Kidney tubule cell (primary cell): ENCODE data around the gene DROSHA.
"Not testable (repeated sequence)": the region's sequence is repeated elsewhere in the genome, so short reads cannot be mapped to it uniquely, and the experiment has no call there.

Source experiments
- DNase-seq: peaks from one replicate; pipeline ENCODE4 v3.0.0-alpha.2; 2018; ENCODE audit warnings: low spot score

Gene DROSHA

DNA sequence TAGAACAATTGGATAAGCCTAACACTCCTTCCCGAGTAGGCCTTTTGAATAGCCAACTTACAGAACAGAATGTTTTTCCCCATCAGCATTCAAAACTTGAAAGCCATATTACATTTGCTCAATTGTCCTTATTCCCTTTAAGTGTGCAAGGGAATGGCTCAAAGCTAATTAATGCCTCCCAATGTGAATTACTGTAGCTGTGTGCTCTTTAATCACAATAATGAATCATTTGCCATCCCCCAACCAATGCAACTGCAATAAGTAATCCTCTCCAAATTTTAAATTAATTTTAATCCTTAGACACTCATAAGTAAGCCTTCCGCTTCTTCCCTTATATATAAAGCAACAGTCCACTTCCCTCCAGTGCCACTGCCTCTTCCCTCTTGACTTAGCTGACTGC lies 115.9 kb downstream of the DROSHA start:
- DNase-seq = no peak

DNA sequence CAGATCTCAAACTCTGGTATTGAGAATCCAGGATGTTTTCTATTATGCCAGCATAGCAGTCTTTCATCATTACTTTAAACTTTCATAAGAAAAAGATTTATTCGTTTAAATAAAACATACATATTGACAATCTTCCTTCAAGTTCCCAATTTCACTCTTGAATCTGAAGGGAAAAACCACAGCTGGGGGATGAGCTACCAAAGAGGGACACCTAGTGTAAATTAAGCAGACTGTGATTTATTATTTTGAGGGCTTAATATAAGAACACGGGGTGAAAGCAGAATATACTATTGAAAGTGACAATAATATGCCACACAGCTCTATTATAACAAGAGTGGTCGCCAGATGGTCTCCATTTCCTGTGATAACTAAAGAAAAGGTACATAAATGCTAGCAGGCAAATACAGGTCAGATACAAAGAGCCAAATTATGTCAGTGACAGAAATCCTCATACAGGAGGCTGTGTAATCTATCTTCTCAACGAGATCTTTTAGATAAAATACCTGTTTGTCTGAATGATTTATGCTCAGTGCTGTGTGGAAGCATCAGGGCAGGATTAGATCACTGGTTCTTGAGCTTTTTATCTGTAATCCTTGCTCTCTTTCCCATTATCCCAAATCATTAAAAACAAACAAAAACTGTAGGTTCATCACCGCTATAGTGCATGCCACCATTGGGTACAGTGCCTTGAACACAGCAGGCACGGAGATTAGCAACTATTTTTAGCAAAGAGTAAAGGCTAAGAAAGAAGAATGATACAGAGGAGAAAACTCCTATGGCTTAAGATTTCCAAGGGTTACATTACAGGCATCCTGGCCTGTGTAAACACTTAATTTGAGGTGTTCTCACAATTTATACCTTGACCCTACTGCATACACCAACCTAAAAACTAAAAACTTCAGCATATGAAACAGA lies 116.6 kb downstream of the DROSHA start:
- no peak for DNase-seq

DNA sequence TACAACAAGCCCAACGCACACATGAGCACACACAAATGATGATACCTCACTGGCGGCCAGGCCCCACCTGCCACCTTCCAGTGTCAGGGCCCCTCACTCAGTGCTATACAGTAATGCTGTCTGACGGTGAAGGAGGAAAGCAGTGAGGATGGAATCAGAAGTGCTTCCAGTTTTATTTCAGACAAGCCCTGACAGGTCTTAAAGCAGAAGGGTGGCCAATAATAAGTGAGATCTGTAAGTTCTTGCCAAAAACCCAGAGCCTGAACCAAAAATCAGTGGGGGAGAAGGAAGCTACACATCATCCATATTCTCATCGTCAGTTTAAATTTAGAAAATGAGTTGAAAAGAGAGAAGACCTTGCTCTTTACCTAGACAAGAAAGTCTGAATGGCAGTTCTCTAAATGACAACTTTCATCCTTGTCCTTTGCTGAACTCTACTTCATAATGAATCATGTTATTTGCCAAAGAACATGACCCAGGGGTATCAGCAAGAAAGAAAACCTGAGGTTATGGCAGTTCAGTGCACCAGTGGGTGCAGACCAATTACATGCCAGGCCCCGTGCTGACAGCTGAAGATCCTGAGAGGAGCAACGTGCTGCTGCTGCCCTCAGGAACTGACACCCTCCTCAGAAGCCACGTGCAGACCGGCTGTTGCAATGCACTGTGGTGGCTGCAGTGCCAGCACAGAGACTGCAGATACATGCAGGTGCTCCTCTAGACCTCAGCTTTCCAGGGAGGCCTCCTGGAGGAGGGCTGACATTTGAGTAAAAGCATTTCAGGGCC lies 118.7 kb downstream of the DROSHA start:
- DNase-seq = no peak

DNA sequence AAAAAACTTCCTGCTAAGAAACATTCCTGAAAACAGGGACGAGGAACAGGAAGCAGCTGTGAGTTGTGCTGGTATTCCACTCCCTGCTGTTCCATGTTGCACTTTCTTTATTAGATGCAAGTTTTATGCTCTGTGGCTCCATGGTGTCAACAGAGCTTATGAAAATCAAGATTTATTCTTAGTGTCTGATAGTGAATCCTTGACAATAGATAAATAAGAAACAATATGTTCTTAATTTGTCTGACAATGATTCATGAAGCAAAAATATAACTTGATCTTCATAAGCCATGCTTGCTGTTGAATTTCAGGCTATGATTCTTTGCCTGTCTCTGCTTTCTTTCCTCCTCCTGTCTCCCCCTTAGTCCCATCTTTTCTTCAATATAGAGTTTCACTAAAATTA lies 119.6 kb downstream of the DROSHA start:
- DNase-seq = no peak

DNA sequence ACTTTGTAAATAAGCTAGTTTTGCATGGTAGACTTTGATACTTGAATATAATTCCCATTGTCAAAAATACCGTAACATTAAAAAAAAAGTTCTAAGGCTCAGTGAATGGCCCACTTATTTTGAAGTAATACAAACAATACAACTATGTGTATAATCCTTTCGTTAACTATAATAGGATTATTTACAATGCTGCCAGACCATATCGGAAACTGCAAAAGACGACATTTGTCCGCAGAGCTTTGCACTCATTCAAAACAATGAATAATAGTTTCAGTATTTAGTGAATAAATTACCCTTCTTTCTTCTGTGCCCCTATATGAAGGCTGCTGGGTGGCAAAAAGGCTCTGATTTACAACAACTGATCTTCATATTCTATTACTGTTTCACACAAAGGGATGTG lies 121.8 kb downstream of the DROSHA start:
- no peak for DNase-seq

DNA sequence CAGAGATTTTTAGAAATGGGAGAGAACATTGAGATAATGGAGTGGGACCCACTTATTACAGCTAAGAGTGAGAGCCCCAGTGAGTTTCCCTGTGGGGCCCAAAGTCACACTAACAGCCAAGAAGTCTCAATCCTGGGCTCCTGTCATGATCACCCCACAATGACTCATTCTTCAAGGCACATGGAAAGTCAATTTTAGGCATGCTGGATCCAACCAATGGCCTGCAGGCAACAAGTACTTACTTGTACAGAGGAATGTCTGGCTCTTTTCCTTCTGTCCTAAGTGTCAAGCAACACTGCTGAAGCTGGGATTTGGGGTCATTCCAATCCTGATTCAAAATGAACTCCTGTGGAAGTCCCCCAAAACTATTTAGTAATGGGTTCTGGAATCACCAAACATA lies 123.1 kb downstream of the DROSHA start:
- peak; percentile 87 for DNase-seq

DNA sequence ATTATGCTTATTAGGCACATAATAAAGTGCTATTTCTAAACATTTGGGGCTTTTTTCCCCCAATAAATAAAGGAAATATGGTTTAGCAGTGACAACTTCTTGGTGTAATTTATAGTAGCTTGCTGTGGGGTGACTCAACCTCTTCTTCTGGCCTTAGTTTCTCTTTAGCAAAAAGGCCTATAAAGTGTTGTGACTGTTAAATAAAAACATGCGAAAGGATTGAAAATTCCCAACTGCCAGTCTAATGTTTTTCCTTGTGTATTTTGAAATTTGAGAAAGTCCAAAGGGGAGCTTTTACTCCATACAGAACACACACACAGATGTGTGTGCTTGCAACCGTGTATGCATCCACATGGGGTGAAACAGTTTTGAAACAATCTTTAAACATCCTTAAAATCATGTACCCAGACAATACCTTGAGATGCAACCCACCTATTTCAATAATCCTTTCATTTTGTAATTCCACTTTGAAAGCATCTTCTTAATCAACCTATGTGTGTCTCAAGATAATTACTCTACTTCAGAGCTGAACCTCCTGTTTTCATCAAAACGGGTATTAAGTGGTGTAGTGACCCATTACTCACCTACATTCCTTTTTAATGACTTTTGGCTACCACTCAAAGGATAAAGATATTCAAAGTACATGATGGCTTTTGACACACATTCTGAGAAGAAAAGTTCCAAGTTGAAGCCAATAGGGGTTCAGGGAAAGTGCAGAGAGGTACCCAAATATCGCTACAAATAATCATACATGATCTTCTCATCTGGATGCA lies 123.8 kb downstream of the DROSHA start:
- peak; percentile 63 for DNase-seq

DNA sequence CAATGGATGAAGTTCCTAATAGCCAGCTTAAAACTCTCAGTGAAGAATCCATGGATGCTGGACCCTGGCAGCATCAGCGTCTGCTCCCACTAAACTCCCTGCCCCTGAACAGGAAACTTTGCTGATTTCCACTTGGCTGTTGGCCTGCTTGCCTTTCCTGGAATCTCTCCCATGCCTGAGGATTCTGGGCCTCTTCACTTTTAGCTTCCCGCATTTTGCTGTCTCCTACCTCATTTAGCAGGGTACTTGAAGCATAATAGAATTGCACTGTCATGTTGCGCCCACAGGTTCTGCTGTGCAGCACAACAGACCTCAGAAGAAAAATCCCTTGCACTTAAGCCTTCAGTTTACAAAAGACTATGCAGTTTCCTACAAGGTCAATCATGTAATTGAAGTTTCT lies 127.6 kb downstream of the DROSHA start:
- no peak for DNase-seq

DNA sequence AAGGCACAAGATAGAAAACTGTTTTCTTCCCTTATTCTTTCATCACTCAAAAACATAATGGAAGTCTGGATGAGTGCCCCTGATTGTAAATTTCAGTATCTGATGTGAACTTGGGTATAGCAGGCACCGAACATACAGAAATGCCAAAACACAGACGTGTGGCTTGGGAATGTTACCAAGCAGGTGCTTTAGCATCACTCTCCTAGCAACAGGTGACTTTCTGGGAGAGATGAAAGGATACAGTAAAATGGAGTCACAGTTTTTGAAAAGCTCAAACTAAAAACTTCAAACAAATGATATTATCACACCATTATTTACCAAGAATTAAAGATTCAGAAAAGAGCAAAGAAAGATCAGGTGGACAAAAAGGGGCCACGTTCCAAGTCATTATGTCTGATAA lies 130.2 kb downstream of the DROSHA start:
- DNase-seq = no peak

DNA sequence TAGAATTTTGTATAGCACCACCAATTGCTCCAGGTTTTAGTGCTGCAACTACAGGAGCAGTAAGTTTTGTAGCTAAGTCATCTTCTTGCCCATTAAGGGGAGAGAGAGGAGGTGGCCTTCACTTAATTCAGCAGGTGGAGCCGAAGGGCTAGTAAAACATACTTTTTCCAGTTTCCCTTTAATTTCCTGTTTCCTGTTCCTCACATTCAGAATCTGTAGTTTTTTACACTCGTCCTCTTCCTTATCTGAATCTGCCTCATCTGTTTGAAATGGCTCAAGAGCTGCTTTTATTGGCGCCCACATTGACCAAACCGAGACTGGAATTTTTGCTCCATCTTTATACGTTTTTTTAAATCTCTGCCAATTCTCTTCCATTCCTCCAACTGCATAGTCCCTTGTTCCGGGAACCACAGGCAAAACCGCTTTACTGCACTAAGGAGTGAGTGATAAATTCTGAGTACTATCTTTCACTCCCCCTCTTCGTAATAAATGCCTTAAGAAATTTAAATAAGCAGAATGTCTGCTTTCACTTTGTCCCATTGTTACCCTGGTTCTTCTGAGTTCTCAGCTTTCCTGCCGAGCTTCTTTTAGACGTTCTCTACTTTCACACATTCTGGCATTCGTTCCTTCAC lies 133.9 kb downstream of the DROSHA start:
- no peak for DNase-seq

DNA sequence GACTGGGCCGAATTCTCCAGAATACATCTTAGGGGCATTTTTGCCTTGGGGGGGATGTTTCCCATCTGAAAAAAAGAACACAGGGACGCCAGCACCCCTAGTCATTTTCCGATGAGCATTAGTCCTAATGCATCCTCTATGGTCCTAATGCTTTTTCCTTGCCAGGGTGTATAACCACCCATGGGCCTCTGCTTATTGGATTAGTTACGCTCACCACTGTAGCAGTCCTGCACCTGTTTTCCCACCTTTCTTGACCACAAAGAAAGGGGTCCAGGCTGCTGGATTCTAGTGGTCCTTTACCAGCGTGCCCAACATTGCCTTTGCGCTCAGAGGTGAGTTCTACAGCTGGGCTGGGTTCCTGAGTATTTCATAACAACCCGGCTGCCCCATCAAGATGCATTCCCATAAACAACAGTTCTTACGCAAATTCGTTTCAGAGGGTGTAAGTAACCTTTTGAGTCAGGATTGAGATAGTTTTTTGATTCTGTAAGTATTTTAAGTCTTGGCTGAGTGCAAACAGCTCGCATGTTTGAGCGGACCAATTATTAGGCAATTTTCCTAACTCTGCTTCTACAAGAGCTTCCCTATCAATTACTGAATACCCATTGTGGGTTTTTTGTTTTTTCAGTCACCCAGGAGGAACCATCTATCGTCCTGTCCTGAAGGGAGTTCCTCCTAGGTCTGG lies 135.1 kb downstream of the DROSHA start:
- DNase-seq = no peak

DNA sequence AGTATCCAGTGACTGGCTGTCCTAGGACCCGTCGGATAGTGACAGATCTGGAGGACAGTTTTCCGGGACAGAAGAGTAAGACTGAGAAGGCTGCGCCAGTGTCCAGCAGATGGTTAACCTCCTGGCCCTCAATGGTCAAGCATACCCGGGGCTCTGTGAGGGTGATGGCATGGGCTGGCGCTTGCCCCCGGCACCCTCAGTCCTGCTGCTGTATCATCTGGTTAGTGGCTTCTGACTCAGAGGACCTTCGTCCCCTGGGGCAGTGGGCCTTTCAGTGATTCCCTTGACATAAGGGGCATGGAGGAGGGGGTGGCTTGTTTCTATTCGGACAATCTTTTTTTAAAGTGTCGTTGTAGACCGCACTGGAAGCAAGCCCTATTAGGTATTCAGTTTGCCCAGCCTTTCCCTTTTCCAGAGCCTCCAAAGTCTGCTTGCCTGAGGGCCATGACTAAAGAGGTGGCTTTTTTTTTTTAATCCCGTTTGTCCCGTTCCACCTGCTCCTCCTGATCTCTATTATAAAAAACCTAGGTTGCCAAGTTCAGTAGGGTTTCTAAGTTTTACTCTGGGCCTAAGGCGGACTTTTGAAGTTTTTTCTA lies 136.3 kb downstream of the DROSHA start:
- DNase-seq = not testable (repeated sequence)

DNA sequence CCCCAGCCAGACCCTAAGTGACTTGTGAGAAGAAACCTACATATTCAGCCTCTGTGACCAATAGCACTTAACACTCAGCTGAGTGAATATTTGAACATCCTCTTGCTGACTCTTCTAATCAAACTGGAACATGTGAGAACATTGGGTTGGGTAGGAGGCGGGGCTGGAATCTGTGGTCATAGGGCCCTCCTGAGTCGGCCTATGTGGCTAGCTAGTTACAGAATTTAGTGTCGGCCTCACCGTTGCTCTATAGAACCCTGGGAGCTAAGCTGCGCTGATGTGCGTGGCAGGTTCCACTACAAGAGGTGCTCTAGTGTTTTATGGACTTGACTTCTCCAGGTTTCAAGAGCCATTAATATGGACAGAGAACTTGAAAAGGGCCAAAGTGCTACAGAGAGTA lies 138.8 kb downstream of the DROSHA start:
- no peak for DNase-seq

DNA sequence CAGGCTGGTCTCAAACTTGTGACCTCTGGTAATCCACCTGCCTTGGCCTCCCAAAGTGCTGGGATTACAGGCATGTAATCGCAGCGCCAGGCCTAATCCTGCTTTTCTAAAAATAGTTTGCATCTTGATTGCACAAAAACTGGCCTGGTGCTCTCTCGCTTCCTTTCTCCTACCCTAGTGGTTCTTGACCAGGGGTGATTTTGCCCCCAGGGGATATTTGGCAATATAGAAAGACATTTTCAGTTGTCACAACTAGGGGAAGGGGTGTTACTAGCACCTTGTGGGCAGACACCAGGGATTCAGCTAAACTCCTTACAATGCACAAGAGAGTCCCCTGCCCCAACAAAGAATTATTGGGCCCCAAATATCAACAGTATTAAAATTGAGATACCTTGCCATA lies 139.8 kb downstream of the DROSHA start:
- no peak for DNase-seq

DNA sequence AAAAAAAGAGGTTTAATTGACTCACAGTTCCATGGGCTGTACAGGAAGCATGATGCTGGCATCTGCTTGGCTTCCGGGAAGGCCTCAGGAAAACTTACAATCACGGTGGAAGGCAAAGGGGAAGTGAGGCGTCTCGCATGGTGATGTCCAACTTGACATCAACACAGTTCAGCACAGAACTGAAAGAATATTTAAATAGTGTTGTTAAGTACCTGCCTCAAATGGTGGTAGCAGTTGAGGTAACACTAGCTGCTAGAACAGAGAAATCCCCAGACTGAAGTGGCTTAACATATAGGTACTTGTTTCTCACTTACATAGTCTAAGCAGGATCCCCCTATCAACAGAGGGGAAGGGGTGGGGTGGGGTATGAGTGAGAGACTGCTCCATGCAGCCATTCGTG lies 141.6 kb downstream of the DROSHA start:
- no peak for DNase-seq

DNA sequence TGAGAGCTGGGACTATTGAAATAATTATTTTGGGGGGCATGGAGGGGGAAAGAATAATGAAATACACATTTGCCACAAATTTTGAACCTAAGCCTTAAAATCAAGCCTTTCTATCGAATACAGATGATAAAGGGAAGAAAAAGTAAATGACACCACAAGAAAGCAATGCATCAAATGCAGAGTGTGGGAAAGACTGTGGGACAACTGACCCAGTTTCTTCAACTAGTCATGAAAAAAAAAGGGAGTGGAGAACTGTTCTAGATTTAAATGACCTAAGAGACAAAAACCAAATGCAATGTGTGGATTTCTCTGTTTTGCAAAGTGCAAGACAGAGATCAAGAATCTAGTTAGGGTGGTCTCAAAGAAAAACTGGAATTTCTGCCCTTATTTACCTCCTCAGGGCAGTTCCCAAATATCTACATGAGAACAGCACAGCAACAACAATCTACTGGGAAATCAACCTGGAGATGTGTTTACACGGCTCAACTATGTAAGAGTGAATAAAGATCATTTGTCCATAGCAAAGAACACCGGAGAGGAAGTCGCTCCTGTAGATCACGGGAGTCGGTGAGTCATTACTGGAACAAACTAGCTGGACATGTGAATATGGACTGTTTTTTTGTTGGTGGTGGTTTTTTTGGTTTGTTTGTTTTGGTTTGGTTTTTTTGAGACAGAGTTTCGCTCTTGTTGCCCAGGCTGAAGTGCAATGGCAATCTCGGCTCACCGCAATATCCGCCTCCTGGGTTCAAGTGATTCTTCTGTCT lies 145.9 kb downstream of the DROSHA start:
- peak; percentile 30 for DNase-seq

DNA sequence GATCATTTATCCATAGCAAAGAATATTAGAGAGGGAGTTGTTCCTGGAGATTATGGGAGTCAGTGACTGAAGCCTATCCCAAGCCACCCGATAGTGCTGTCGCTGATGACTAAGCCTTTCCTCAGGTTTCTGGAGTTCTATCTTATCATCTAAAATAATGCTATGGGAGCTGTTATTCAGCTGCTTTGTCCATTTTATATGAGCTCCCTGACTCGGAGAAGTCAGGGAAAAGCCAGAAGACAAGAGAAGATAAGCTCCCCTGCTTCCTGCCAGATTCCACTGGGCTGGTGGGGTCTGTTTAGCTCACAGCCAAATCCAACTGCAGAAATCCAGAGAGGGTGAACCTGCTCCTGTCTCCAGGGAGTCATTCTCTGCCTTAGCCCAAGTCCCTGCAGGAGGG lies 148.2 kb downstream of the DROSHA start:
- no peak for DNase-seq

DNA sequence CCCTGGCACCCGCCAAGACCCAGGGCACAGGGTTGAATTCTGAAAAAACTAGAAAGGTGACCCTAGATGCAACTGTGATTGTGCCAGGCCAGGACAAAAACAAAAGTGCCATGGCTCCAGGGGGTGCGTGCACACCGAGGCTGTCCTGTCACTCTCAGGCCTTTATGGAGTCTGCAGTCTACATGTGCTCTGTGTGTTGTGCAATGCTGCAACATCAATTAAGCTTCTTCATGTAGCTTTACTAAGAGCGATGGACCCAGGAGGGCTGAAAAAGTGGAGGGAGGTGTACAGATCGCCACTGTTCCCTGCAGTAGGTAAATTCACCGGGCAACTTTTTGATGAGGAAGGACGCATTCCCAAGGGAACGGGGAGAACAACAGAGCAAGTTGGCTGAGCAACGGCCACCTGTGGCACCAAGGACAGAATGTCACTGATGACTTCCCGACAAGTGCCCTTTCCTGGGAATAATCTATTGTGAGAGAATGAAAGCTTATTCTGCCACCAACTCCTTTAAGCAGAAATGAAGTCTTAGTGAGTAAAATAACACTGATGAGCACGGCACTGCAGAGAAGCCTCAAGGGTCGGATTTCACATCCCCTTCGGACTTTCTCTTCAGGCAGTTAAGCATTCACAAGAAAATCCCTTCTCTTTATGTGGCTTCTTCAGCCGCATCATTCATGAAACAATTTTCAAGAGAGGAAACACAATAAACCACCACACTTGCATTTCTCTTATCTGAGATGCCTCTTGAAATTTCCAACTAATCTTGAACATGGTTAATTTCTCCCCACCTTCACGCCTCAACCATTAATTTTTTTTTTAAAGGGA lies 149.6 kb downstream of the DROSHA start:
- DNase-seq = no peak

DNA sequence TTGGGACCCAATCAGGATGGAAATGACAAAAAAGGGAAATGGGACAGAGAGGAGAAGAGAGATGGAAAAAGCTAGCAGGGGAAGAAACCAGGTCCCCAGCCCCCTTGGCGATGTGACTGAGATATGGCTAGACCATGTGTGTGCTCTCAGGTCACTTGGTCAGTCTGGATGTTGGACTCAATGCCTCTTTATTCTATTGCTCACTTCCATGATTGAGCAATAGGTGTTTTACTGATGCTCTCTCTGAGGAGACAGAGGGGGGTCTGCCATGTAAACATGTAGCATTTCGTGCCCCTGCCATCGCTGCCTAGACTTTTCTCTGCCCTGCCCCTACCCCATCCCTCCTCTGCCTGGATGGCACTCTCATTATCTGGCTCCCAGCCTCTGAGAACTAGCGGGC lies 150.6 kb downstream of the DROSHA start:
- no peak for DNase-seq
